Spleen (tissue), 11 donors: ENCODE results near the gene HERPUD2. TPM values are rescaled to one million over a fixed set of nuclear protein-coding genes. Genes with fewer than 3 reads are reported as not detected.

Experiments used
- DNase-seq: peaks from one replicate; pipeline ENCODE4 v3.0.0-alpha.2; 2020
- H3K27ac ChIP-seq, 8 donors: fragments of 200-600 bp; sonication (generic) in 7 of 8; 1 replicate in 4 of 8; 2 replicates in 4 of 8; pipeline versions ENCODE4 v1.5.0 to v1.8.0; 2016 to 2021; ENCODE audit warnings: inconsistent platforms in 4 of 8, mild to moderate bottlenecking in 4 of 8, moderate library complexity in 1 of 8
- H3K27me3 ChIP-seq, 7 donors: fragments of 200-600 bp; sonication (generic) in 6 of 7; replicated peaks in 1 of 7; 1 replicate in 4 of 7; 2 replicates in 3 of 7; pipeline versions ENCODE4 v1.5.0 to v1.8.0; 2016 to 2021; ENCODE audit warnings: inconsistent platforms in 3 of 7, mild to moderate bottlenecking in 1 of 7
- H3K36me3 ChIP-seq, 6 donors: fragments of 200-600 bp; sonication (generic) in 5 of 6; 1 replicate in 4 of 6; 2 replicates in 2 of 6; pipeline versions ENCODE4 v1.5.0 to v1.8.0; 2016 to 2021; ENCODE audit warnings: inconsistent platforms in 2 of 6
- H3K4me1 ChIP-seq, 6 donors: fragments of 200-600 bp; sonication (generic) in 5 of 6; 1 replicate in 3 of 6; 2 replicates in 3 of 6; pipeline versions ENCODE4 v1.5.0 to v1.8.0; 2016 to 2021; ENCODE audit warnings: inconsistent platforms in 3 of 6
- H3K4me3 ChIP-seq, 8 donors: fragments of 200-600 bp; sonication (generic) in 7 of 8; 1 replicate in 4 of 8; 2 replicates in 4 of 8; pipeline versions ENCODE4 v1.5.0 to v1.8.0; 2016 to 2021; ENCODE audit warnings: inconsistent platforms in 4 of 8, mild to moderate bottlenecking in 4 of 8, moderate library complexity in 2 of 8
- H3K9me3 ChIP-seq, 8 donors: fragments of 200-600 bp; sonication (generic) in 7 of 8; 1 replicate in 4 of 8; 2 replicates in 4 of 8; pipeline versions ENCODE4 v1.5.0 to v1.8.0; 2016 to 2021; ENCODE audit warnings: inconsistent platforms in 4 of 8
- CTCF ChIP-seq, 11 experiments: fragments of 200-600 bp in 7 of 11; fragments of 450-650 bp in 4 of 11; sonication (generic) in 4 of 11; IDR thresholded peaks in 8 of 11; conservative IDR thresholded peaks in 3 of 11; 1 replicate in 7 of 11; 2 replicates in 4 of 11; pipeline versions ENCODE4 v1.4.0 to v1.8.0; 2016 to 2021; ENCODE audit warnings: antibody characterized with exemption in 11 of 11, inconsistent platforms in 4 of 11, mild to moderate bottlenecking in 1 of 11
- POLR2A ChIP-seq, 3 donors: fragments of 450-650 bp; IDR thresholded peaks; one replicate each; pipeline ENCODE4 v1.5.1; 2017; ENCODE audit warnings: antibody characterized with exemption in 3 of 3, mild to moderate bottlenecking in 1 of 3
- POLR2AphosphoS5 ChIP-seq, 3 donors: sonication (generic); formaldehyde crosslinking; IDR thresholded peaks; one replicate each; pipeline ENCODE4 v1.5.1; 2017; ENCODE audit warnings: antibody characterized with exemption in 3 of 3
- WGBS, 5 donors: extraction: QIAGEN DNeasy Blood & Tissue Kit in 3 of 5; methylation state at CpG; one replicate each; pipeline versions ENCODE4 v1.1.5 to v1.1.7; 2013 to 2018; 5-methylcytosine and 5-hydroxymethylcytosine counted together
- intact Hi-C: fragments of 100-400 bp; cut with DNase I; formaldehyde crosslinking; loops from one replicate; pipeline ENCODE4 v1.15.0; 2023; ENCODE audit warnings: low total_unique reads
- polyA plus RNA-seq, 3 donors: library from polyadenylated mRNA; stranded (reverse); fragments of 200-250 nt; gene quantifications; one replicate each; pipeline ENCODE4 v1.2.1, GENCODE V29; 2013
- total RNA-seq, 7 donors: library from RNA; depleted of rRNA in 3 of 7; stranded (reverse); fragments of >200 nt in 3 of 7; fragmentation: NEBNext Ultra II Directional in 4 of 7; extraction: Animal tissue kit (Norgen Biotek cat#: 25700) in 4 of 7; gene quantifications; one replicate each; pipeline versions ENCODE4 v1.1.0 to v1.2.1, GENCODE V29; 2016 to 2021
- donor health status: healthy with polysubstance abuse.
- donor health status: DM: no; HTN: no; CAD: no; lungs with moderate emphysema.
- donor health status: DM: no; HTN: no; CAD: no.
- donor health status: Bipolar disorder and iron deficiency.
- donor health status: healthy.
- donor health status: DM: no; HTN: no; CAD: no.
- donor health status: DM: yes; HTN: yes; CAD: no.

Gene HERPUD2
- total and polyA plus RNA-seq, 10 donors, result 11.1 to 46.6 (median 31.7) TPM

- Histone ChIP-seq H3K4me1 (no peaks in the 10 kb centered on the region), H3K27me3 (no peaks in the 10 kb centered on the region), H3K36me3 (peaks cover 0 to 3% (median 0%) of the 10 kb centered on the region in 6 donors), H3K4me3 (no peak overlapping the region), H3K27ac (no peak overlapping the region), H3K9me3 (no peaks in the 10 kb centered on the region)
- DNase-seq, result no peak
- 47 to 75% (median 73%) methylated on average over 1 of the region's 1 CpG for WGBS, 5 donors
- intact Hi-C loops, result no loop called here
- TF ChIP-seq POLR2A (IDR thresholded peaks at IDR 0.05), result no peak
- no peak for TF ChIP-seq POLR2AphosphoS5 (IDR thresholded peaks at IDR 0.05)
- TF ChIP-seq CTCF (IDR thresholded peaks at IDR 0.05 in 8 of 11, conservative IDR thresholded peaks at IDR 0.05 in 3 of 11), result no peak
Measured at GRCh38 chr7:35605760-35606159, 89.2 kb downstream of the HERPUD2 start.

- intact Hi-C loops, result no loop called here
- H3K36me3 ChIP-seq, result peaks cover 0 to 3% (median 0%) of the 10 kb centered on the region in 6 donors
- H3K27ac ChIP-seq, result no peak overlapping the region
- no peaks in the 10 kb centered on the region for H3K4me1 ChIP-seq
- H3K27me3 ChIP-seq, result no peaks in the 10 kb centered on the region
- DNase-seq, result no peak
- H3K9me3 ChIP-seq, result no peaks in the 10 kb centered on the region
- TF ChIP-seq POLR2AphosphoS5 (IDR thresholded peaks at IDR 0.05) (no peak), POLR2A (IDR thresholded peaks at IDR 0.05) (no peak), CTCF (IDR thresholded peaks at IDR 0.05 in 8 of 11, conservative IDR thresholded peaks at IDR 0.05 in 3 of 11) (no peak)
- H3K4me3 ChIP-seq, result no peak overlapping the region
Measured at GRCh38 chr7:35604595-35604994, 90.3 kb downstream of the HERPUD2 start.

- H3K9me3 ChIP-seq, result no peaks in the 10 kb centered on the region
- DNase-seq, result no peak
- H3K27me3 ChIP-seq, result no peaks in the 10 kb centered on the region
- no peaks in the 10 kb centered on the region for H3K36me3 ChIP-seq
- WGBS, 5 donors, result 11 to 36% (median 21%) methylated on average over 1 of the region's 1 CpG
- peaks cover 0 to 6% (median 0%) of the 10 kb centered on the region in 6 donors for H3K4me1 ChIP-seq
- H3K27ac ChIP-seq, result no peak overlapping the region
- no peak overlapping the region for H3K4me3 ChIP-seq
- TF ChIP-seq POLR2AphosphoS5 (IDR thresholded peaks at IDR 0.05) (no peak), POLR2A (IDR thresholded peaks at IDR 0.05) (no peak), CTCF (IDR thresholded peaks at IDR 0.05 in 8 of 11, conservative IDR thresholded peaks at IDR 0.05 in 3 of 11) (no peak)
- intact Hi-C loops, result no loop called here
Measured at GRCh38 chr7:35599645-35600044, 95.3 kb downstream of the HERPUD2 start.

DNA sequence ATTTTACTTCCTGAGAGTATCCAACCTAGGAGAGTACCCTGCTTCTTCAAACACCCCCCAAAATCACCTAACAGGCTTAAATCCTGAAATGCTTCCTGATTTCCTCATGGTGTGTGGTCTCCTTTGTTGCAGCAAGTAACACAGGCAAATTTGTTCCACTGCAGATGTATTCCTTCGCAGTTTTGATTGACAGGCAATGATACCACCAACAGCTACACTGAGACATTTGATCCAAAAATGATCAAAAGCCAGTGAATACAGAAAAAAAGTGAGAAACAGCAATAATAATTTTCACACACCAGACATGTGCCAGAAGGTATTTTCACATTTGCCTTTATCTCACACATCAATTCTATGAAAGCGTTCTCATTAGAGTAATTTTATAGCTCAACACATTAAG, 95.9 kb downstream of the HERPUD2 start:
- Histone ChIP-seq H3K36me3 (no peaks in the 10 kb centered on the region), H3K27ac (no peak overlapping the region), H3K9me3 (no peaks in the 10 kb centered on the region), H3K4me1 (peaks cover 0 to 6% (median 0%) of the 10 kb centered on the region in 6 donors), H3K4me3 (no peak overlapping the region), H3K27me3 (no peaks in the 10 kb centered on the region)
- intact Hi-C loops, result no loop called here
- 47 to 95% (median 53%) methylated on average over 2 of the region's 2 CpGs for WGBS, 5 donors
- DNase-seq, result no peak
- TF ChIP-seq POLR2A (IDR thresholded peaks at IDR 0.05) (no peak), POLR2AphosphoS5 (IDR thresholded peaks at IDR 0.05) (no peak), CTCF (IDR thresholded peaks at IDR 0.05 in 8 of 11, conservative IDR thresholded peaks at IDR 0.05 in 3 of 11) (no peak)
